Fibroblast of lung (primary cell): ENCODE measurements around the gene SPON1. TPM values are rescaled to one million over a fixed set of nuclear protein-coding genes. Genes with fewer than 3 reads are reported as not detected.

Source experiments
- DNase-seq, 2 donors: peaks; one replicate each; pipeline versions ENCODE4 v3.0.0 to v3.0.0-alpha.2; 2010; ENCODE audit warnings: low read depth in 2 of 2
- H2AFZ ChIP-seq: 2 replicates; pipeline ENCODE4 v1.5.1; 2012; ENCODE audit warnings: low read length, control low read depth, inconsistent platforms
- H3K27ac ChIP-seq: 2 replicates; pipeline ENCODE4 v1.5.1; 2011; ENCODE audit warnings: low read length, control low read depth; ENCODE audit not compliant: insufficient read depth
- H3K27me3 ChIP-seq: 2 replicates; pipeline ENCODE4 v1.5.1; 2011; ENCODE audit warnings: mild to moderate bottlenecking, low read length; ENCODE audit not compliant: control insufficient read depth, insufficient read depth
- H3K36me3 ChIP-seq: 2 replicates; pipeline ENCODE4 v1.5.1; 2011; ENCODE audit warnings: low read length; ENCODE audit not compliant: control insufficient read depth, insufficient read depth
- H3K4me1 ChIP-seq: 2 replicates; pipeline ENCODE4 v1.5.1; 2011; ENCODE audit warnings: low read length; ENCODE audit not compliant: control insufficient read depth, insufficient read depth; ENCODE audit errors: extremely low read depth
- H3K4me2 ChIP-seq: 2 replicates; pipeline ENCODE4 v1.5.1; 2011; ENCODE audit warnings: low read length, control low read depth; ENCODE audit not compliant: insufficient read depth; ENCODE audit errors: extremely low read depth
- H3K4me3 ChIP-seq, 4 experiments: fragments of 200-600 bp in 1 of 4; sonication (generic) in 1 of 4; replicated peaks in 1 of 4; 2 replicates each; pipeline ENCODE4 v1.5.1; 2011 to 2016; ENCODE audit warnings: low read length in 4 of 4, low read depth in 3 of 4, mild to moderate bottlenecking in 3 of 4, control low read depth in 2 of 4, inconsistent platforms in 1 of 4, mixed read lengths in 1 of 4; ENCODE audit not compliant: insufficient read depth in 1 of 4; ENCODE audit errors: control extremely low read depth in 1 of 4
- H3K79me2 ChIP-seq: 2 replicates; pipeline ENCODE4 v1.5.1; 2012; ENCODE audit warnings: mild to moderate bottlenecking, low read length, inconsistent platforms; ENCODE audit not compliant: control insufficient read depth, insufficient read depth
- H3K9ac ChIP-seq: 2 replicates; pipeline ENCODE4 v1.5.1; 2011; ENCODE audit warnings: mild to moderate bottlenecking, low read length, control low read depth; ENCODE audit not compliant: insufficient read depth
- H3K9me3 ChIP-seq: 2 replicates; pipeline ENCODE4 v1.5.1; 2012; ENCODE audit warnings: low read depth, low read length; ENCODE audit not compliant: control insufficient read depth, insufficient read depth
- H4K20me1 ChIP-seq: 2 replicates; pipeline ENCODE4 v1.5.1; 2011; ENCODE audit warnings: low read length; ENCODE audit not compliant: control insufficient read depth, insufficient read depth; ENCODE audit errors: extremely low read depth
- CTCF ChIP-seq, 2 donors: IDR thresholded peaks in 1 of 2; conservative IDR thresholded peaks in 1 of 2; 1 replicate in 1 of 2; 2 replicates in 1 of 2; pipeline ENCODE4 v1.5.1; 2011 to 2012; ENCODE audit warnings: low read length in 2 of 2, control low read depth in 1 of 2, inconsistent platforms in 1 of 2, low read depth in 1 of 2, mild to moderate bottlenecking in 1 of 2
- EZH2 ChIP-seq: IDR thresholded peaks from 2 replicates; pipeline ENCODE4 v1.5.1; 2012; ENCODE audit warnings: low read length, control low read depth, mild to moderate bottlenecking; ENCODE audit errors: missing control alignments
- polyA plus RNA-seq, 2 donors: library from polyadenylated mRNA; depleted of rRNA in 1 of 2; stranded (reverse) in 1 of 2; unstranded in 1 of 2; fragments of >200 nt; gene quantifications; 2 replicates each; pipeline ENCODE4 v1.2.1, GENCODE V29; 2011 to 2012; ENCODE audit warnings: missing spikeins in 1 of 2
- total RNA-seq: library from RNA; depleted of rRNA; stranded (reverse); fragments of >200 nt; gene quantifications from 2 replicates; pipeline ENCODE4 v1.2.1, GENCODE V29; 2014

The SPON1 gene
- total and polyA plus RNA-seq, 2 donors (not counting 1 experiment from before 2014, with no cell fraction given): 0.45 to 3.5 TPM

- no peaks in the 10 kb centered on the region for H3K36me3 ChIP-seq
- H4K20me1 ChIP-seq: no peaks in the 10 kb centered on the region
- H3K27me3 ChIP-seq: peaks cover 8% of the 10 kb centered on the region
- no peak overlapping the region for H2AFZ ChIP-seq
- H3K9me3 ChIP-seq: no peaks in the 10 kb centered on the region
- H3K4me1 ChIP-seq: no peaks in the 10 kb centered on the region
- H3K27ac ChIP-seq: no peak overlapping the region
- TF ChIP-seq CTCF (conservative IDR thresholded peaks at IDR 0.05 in 1 of 2, IDR thresholded peaks at IDR 0.05 in 1 of 2; ENCODE audit: low read depth in 1 of 2, low read length in 2 of 2): no peak
- TF ChIP-seq EZH2: no peak
- no peak overlapping the region for H3K4me3 ChIP-seq
- H3K9ac ChIP-seq: no peak overlapping the region
- H3K79me2 ChIP-seq: no peaks in the 10 kb centered on the region
- H3K4me2 ChIP-seq: no peak overlapping the region
- no peak for DNase-seq
Measured at GRCh38 chr11:14242187-14242586, 279.7 kb downstream of the SPON1 start.

GRCh38 chr11:14242733-14243132 lies 280.2 kb downstream of the SPON1 start:
- DNase-seq: no peak
- Histone ChIP-seq H3K27ac (no peak overlapping the region), H3K9me3 (no peaks in the 10 kb centered on the region), H3K4me1 (no peaks in the 10 kb centered on the region), H3K27me3 (peaks cover 3% of the 10 kb centered on the region), H2AFZ (no peak overlapping the region), H3K9ac (no peak overlapping the region), H3K36me3 (no peaks in the 10 kb centered on the region), H3K79me2 (no peaks in the 10 kb centered on the region), H3K4me2 (no peak overlapping the region), H3K4me3 (no peak overlapping the region), H4K20me1 (no peaks in the 10 kb centered on the region)
- TF ChIP-seq EZH2 (no peak), CTCF (conservative IDR thresholded peaks at IDR 0.05 in 1 of 2, IDR thresholded peaks at IDR 0.05 in 1 of 2; ENCODE audit: low read depth in 1 of 2, low read length in 2 of 2) (no peak)

GRCh38 chr11:14244926-14245325 lies 282.4 kb downstream of the SPON1 start:
- Histone ChIP-seq H3K4me3 (no peak overlapping the region), H2AFZ (no peak overlapping the region), H4K20me1 (no peaks in the 10 kb centered on the region), H3K36me3 (no peaks in the 10 kb centered on the region), H3K4me1 (no peaks in the 10 kb centered on the region), H3K27me3 (peaks cover 5% of the 10 kb centered on the region), H3K9ac (no peak overlapping the region), H3K4me2 (no peak overlapping the region), H3K9me3 (no peaks in the 10 kb centered on the region), H3K79me2 (no peaks in the 10 kb centered on the region), H3K27ac (no peak overlapping the region)
- no peak for TF ChIP-seq CTCF (conservative IDR thresholded peaks at IDR 0.05 in 1 of 2, IDR thresholded peaks at IDR 0.05 in 1 of 2; ENCODE audit: low read depth in 1 of 2, low read length in 2 of 2)
- TF ChIP-seq EZH2: no peak
- DNase-seq: no peak
